A549 (cell line): Measurements from ENCODE around the gene BPI. TPM values are rescaled to one million over a fixed set of nuclear protein-coding genes. Genes with fewer than 3 reads are reported as not detected.
"Not testable (repeated sequence)": the region's sequence is repeated elsewhere in the genome, so short reads cannot be mapped to it uniquely, and the experiment has no call there.

ENCODE experiments used
- ATAC-seq, 2 experiments: fragments of 200-7000 bp in 1 of 2; fragments of >200 bp in 1 of 2; cut with Nextera tagmentation in 1 of 2; cut with Tn5 transposase in 1 of 2; 3 replicates each; pipeline versions ENCODE4 v1.8.0 to v1.9.1; 2018 to 2020; ENCODE audit warnings: mild to moderate bottlenecking in 1 of 2, moderate library complexity in 1 of 2
- CTCF ChIA-PET: fragments of 300-600 bp; sonication (Branson Sonifier 250); formaldehyde crosslinking; extraction: SDS; loops from one replicate; lab custom pipeline; 2021; ENCODE audit warnings: antibody characterized with exemption, inconsistent platforms; lab: Yijun Ruan, JAX
- POLR2A ChIA-PET: fragments of 350-600 bp; formaldehyde crosslinking; extraction: SDS; loops from one replicate; lab custom pipeline; 2021; ENCODE audit warnings: antibody characterized with exemption, inconsistent platforms; lab: Yijun Ruan, JAX
- DNase-seq, 2 experiments: peaks; one replicate each; pipeline versions ENCODE4 v3.0.0 to v3.0.0-alpha.2; 2011 to 2016; ENCODE audit warnings: low read depth in 1 of 2, low spot score in 1 of 2
- FAIRE-seq: peaks from 2 replicates; lab custom pipeline; 2011; peaks lifted over from hg19 to GRCh38; lab: Jason Lieb, UNC
- H3K27ac ChIP-seq, 2 experiments: fragments of >200 bp; sonication (Bioruptor Twin); formaldehyde crosslinking; 3 replicates each; pipeline ENCODE4 v1.5.1; 2016 to 2017
- H3K4me1 ChIP-seq: fragments of >200 bp; sonication (Bioruptor Twin); formaldehyde crosslinking; 3 replicates; pipeline ENCODE4 v1.6.1; 2016
- H3K4me2 ChIP-seq: fragments of >200 bp; sonication (Bioruptor Twin); formaldehyde crosslinking; 3 replicates; pipeline ENCODE4 v1.6.1; 2016
- H3K4me3 ChIP-seq: fragments of >200 bp; sonication (Bioruptor Twin); formaldehyde crosslinking; 3 replicates; pipeline ENCODE4 v1.5.1; 2016
- H3K9me3 ChIP-seq: fragments of >200 bp; sonication (Bioruptor Twin); formaldehyde crosslinking; 3 replicates; pipeline ENCODE4 v1.6.1; 2016
- BHLHE40 ChIP-seq: IDR thresholded peaks from 2 replicates; pipeline ENCODE4 v1.6.1; 2012; ENCODE audit warnings: low read depth, low read length, inconsistent platforms
- EP300 ChIP-seq, 2 experiments: fragments of >200 bp; sonication (Bioruptor Twin); formaldehyde crosslinking; IDR thresholded peaks; 2 replicates in 1 of 2; 3 replicates in 1 of 2; pipeline ENCODE4 v1.6.1; 2016 to 2017
- ESRRA ChIP-seq: fragments of 150-350 bp; IDR thresholded peaks from 2 replicates; pipeline ENCODE4 v1.6.1; 2014; ENCODE audit warnings: mild to moderate bottlenecking, low read length, borderline replicate concordance
- FOSB ChIP-seq: fragments of 250-450 bp; sonication (Bioruptor Pico); IDR thresholded peaks from 2 replicates; pipeline ENCODE4 v1.5.0; 2020; ENCODE audit warnings: mild to moderate bottlenecking, moderate library complexity
- HOXA7 ChIP-seq: fragments of 250-450 bp; sonication (Bioruptor Pico); IDR thresholded peaks from 2 replicates; pipeline ENCODE4 v1.5.0; 2020; ENCODE audit warnings: mild to moderate bottlenecking, moderate library complexity
- HOXB13 ChIP-seq: fragments of 250-450 bp; sonication (Bioruptor Pico); IDR thresholded peaks from 2 replicates; pipeline ENCODE4 v1.5.0; 2020; ENCODE audit warnings: low read depth, mild to moderate bottlenecking, moderate library complexity
- JUN ChIP-seq, 2 experiments: fragments of >200 bp; sonication (Bioruptor Twin); formaldehyde crosslinking; IDR thresholded peaks; 2 replicates in 1 of 2; 3 replicates in 1 of 2; pipeline ENCODE4 v1.6.1; 2016 to 2017
- MAZ ChIP-seq: fragments of 150-350 bp; IDR thresholded peaks from 2 replicates; pipeline ENCODE4 v1.6.1; 2014; ENCODE audit warnings: antibody characterized with exemption, low read depth, low read length, borderline replicate concordance
- MYC ChIP-seq: IDR thresholded peaks from 2 replicates; pipeline ENCODE4 v1.6.1; 2012; ENCODE audit warnings: mild to moderate bottlenecking, inconsistent platforms, low read length, improper control_type of control experiment, borderline replicate concordance
- NPAS2 ChIP-seq: fragments of 250-450 bp; sonication (Bioruptor Pico); IDR thresholded peaks from 2 replicates; pipeline ENCODE4 v1.8.0; 2022; ENCODE audit warnings: mild to moderate bottlenecking, moderate library complexity, borderline replicate concordance
- RAD21 ChIP-seq, 2 experiments: fragments of >200 bp in 1 of 2; sonication (Bioruptor Twin) in 1 of 2; formaldehyde crosslinking in 1 of 2; IDR thresholded peaks in 1 of 2; conservative IDR thresholded peaks in 1 of 2; 2 replicates in 1 of 2; 3 replicates in 1 of 2; pipeline ENCODE4 v1.6.1; 2012 to 2018; ENCODE audit warnings: inconsistent platforms in 1 of 2
- RNF2 ChIP-seq: fragments of 200-600 bp; sonication (generic); IDR thresholded peaks from 2 replicates; pipeline ENCODE4 v1.6.1; 2016; ENCODE audit warnings: low read depth, mild to moderate bottlenecking, antibody characterized with exemption, moderate library complexity, borderline replicate concordance
- ZSCAN20 ChIP-seq: fragments of 250-450 bp; sonication (Bioruptor Pico); IDR thresholded peaks from 2 replicates; pipeline ENCODE4 v1.8.0; 2022; ENCODE audit warnings: mild to moderate bottlenecking, moderate library complexity
- WGBS: methylation state at CpG from one replicate; pipeline ENCODE4 v1.1.6; 2017; ENCODE audit errors: missing lambda C conversion rate; 5-methylcytosine and 5-hydroxymethylcytosine counted together
- polyA plus RNA-seq, 4 experiments: library from polyadenylated mRNA; depleted of rRNA in 3 of 4; stranded (reverse); fragments of >200 nt; fragmentation: RNase III in 1 of 4; extraction: RNeasy Plus Mini Kit Qiagen cat#74134 plus additional on column Dnase treatment in 1 of 4; gene quantifications; 2 replicates in 3 of 4; 3 replicates in 1 of 4; pipeline ENCODE4 v1.2.3, GENCODE V29; 2011 to 2017
- TF ChIP-seq, protein P1 (sequence below): IDR thresholded peaks from 2 replicates; pipeline ENCODE4 v1.6.1; 2012; ENCODE audit warnings: low read depth, borderline replicate concordance
- TF ChIP-seq, protein P2 (sequence below): fragments of 200-600 bp; sonication (generic); IDR thresholded peaks from 2 replicates; pipeline ENCODE4 v1.6.1; 2016; ENCODE audit warnings: antibody characterized with exemption, mild to moderate bottlenecking, moderate library complexity
- TF ChIP-seq, protein P3 (sequence below): fragments of >200 bp; sonication (Bioruptor Twin); formaldehyde crosslinking; IDR thresholded peaks from 3 replicates; pipeline ENCODE4 v1.5.1; 2016

The BPI gene
- polyA plus RNA-seq, 2 of the 4 experiments (the other 2 are of a cell fraction), result not detected

DNA sequence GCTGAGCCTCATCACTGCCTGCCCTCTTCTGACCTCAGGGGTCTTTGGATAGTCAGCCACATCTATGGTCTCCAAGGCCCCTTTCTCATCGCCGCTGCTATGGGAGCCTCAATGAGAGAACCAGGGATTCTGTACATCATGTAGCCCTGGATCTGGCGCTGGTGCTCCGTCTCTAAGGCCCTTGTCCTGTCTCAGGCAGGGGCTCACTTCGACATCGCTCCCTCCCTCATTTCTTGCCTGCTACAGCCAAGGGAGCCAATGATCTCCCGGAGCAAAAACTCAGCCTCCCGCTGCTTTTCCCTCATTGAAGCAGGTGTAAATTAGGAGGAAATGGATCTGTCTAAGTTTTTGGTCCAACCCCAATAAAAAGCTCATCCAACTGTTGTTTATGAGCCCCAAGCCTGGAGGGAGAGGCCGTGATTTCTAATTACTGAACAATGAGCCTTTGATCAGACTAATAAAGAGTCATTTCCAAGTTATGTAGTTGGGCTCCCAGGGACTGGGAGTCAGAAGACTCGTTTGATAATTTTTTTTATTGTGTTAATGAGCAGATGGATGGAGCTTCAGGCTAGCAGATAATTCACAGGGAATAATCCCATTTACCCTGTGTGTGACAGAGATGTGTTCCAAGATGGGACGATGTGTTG is 73.2 kb downstream of the BPI start:
- Histone ChIP-seq H3K4me1 (no peaks in the 10 kb centered on the region), H3K4me3 (no peak overlapping the region), H3K27ac (no peak overlapping the region), H3K9me3 (no peaks in the 10 kb centered on the region), H3K4me2 (no peak overlapping the region)
- ChIA-PET POLR2A (no interaction called here), CTCF (interaction anchor here (1.0 kb wide), 1 partner anchor 31 kb away, joined by 3 read pairs; no protein-coding TSS in a partner anchor)
- 51% methylated on average over 11 of the region's 11 CpGs for WGBS
- FAIRE-seq (no peak), ATAC-seq (no peak), DNase-seq (no peak)
- no peak for TF ChIP-seq RNF2
- TF ChIP-seq, protein P1, sequence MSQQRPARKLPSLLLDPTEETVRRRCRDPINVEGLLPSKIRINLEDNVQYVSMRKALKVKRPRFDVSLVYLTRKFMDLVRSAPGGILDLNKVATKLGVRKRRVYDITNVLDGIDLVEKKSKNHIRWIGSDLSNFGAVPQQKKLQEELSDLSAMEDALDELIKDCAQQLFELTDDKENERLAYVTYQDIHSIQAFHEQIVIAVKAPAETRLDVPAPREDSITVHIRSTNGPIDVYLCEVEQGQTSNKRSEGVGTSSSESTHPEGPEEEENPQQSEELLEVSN, result no peak
- no peak for TF ChIP-seq ZSCAN20 (CRISPR knock-in tag)
- no peak for TF ChIP-seq HOXA7 (CRISPR knock-in tag)
- no peak for TF ChIP-seq RAD21 (conservative IDR thresholded peaks at IDR 0.05 in 1 of 2, IDR thresholded peaks at IDR 0.05 in 1 of 2)
- no peak for TF ChIP-seq ESRRA
- no peak for TF ChIP-seq MAZ
- no peak for TF ChIP-seq JUN (IDR thresholded peaks at IDR 0.05)
- no peak for TF ChIP-seq MYC
- no peak for TF ChIP-seq NPAS2 (CRISPR knock-in tag)
- TF ChIP-seq, protein P2, sequence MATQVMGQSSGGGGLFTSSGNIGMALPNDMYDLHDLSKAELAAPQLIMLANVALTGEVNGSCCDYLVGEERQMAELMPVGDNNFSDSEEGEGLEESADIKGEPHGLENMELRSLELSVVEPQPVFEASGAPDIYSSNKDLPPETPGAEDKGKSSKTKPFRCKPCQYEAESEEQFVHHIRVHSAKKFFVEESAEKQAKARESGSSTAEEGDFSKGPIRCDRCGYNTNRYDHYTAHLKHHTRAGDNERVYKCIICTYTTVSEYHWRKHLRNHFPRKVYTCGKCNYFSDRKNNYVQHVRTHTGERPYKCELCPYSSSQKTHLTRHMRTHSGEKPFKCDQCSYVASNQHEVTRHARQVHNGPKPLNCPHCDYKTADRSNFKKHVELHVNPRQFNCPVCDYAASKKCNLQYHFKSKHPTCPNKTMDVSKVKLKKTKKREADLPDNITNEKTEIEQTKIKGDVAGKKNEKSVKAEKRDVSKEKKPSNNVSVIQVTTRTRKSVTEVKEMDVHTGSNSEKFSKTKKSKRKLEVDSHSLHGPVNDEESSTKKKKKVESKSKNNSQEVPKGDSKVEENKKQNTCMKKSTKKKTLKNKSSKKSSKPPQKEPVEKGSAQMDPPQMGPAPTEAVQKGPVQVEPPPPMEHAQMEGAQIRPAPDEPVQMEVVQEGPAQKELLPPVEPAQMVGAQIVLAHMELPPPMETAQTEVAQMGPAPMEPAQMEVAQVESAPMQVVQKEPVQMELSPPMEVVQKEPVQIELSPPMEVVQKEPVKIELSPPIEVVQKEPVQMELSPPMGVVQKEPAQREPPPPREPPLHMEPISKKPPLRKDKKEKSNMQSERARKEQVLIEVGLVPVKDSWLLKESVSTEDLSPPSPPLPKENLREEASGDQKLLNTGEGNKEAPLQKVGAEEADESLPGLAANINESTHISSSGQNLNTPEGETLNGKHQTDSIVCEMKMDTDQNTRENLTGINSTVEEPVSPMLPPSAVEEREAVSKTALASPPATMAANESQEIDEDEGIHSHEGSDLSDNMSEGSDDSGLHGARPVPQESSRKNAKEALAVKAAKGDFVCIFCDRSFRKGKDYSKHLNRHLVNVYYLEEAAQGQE, result no peak
- no peak for TF ChIP-seq BHLHE40
- TF ChIP-seq, protein P3, sequence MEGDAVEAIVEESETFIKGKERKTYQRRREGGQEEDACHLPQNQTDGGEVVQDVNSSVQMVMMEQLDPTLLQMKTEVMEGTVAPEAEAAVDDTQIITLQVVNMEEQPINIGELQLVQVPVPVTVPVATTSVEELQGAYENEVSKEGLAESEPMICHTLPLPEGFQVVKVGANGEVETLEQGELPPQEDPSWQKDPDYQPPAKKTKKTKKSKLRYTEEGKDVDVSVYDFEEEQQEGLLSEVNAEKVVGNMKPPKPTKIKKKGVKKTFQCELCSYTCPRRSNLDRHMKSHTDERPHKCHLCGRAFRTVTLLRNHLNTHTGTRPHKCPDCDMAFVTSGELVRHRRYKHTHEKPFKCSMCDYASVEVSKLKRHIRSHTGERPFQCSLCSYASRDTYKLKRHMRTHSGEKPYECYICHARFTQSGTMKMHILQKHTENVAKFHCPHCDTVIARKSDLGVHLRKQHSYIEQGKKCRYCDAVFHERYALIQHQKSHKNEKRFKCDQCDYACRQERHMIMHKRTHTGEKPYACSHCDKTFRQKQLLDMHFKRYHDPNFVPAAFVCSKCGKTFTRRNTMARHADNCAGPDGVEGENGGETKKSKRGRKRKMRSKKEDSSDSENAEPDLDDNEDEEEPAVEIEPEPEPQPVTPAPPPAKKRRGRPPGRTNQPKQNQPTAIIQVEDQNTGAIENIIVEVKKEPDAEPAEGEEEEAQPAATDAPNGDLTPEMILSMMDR, result no peak

DNA sequence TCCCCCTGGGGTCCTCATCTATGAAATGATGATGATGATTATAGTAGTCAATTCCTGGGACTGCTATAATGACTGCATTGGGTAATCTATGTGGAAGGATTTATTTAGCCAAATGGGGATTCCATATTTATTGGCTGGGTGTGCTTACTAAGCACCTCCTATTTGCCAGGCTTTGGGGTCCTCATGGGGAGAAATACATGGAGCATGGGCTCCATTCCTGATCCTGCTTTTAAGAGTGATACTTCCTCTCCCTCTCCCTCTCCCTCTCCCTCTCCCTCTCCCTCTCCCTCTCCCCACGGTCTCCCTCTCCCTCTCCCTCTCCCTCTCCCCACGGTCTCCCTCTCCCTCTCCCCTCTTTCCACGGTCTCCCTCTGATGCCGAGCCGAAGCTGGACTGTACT is 73.9 kb downstream of the BPI start:
- FAIRE-seq, H3K4me2 ChIP-seq, ATAC-seq, H3K4me3 ChIP-seq, H3K27ac ChIP-seq, H3K4me1 ChIP-seq, POLR2A ChIA-PET, H3K9me3 ChIP-seq, DNase-seq: not testable (repeated sequence)
- CTCF ChIA-PET, result interaction anchor here (1.0 kb wide), 1 partner anchor 30 kb away, joined by 3 read pairs; no protein-coding TSS in a partner anchor
- 51% methylated on average over 4 of the region's 5 CpGs for WGBS

DNA sequence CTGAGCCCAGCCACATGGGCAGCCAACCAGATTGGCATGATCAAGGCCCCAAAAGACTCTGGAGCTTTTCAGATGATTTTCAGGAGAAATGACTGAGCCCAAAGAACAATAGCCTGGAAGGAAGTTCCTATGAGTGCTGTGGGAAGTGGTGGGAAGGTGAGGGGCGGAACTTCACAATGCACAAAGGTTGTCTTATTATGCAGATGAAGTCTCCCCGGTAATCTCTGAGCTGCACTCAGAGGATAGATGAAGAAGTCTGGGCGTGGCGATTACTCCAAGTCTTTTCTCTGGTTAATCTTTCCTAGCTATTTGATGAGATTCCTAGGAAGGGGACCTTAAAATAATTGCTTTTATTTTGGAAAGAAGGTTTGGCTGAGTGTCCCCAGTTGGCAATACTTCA is 79.2 kb downstream of the BPI start:
- ChIA-PET POLR2A (no interaction called here), CTCF (interaction anchor here (0.9 to 1.5 kb wide), 5 partner anchors 17 to 768 kb away, joined by 3 to 4 read pairs (median 3); no protein-coding TSS in a partner anchor)
- Histone ChIP-seq H3K4me2 (no peak overlapping the region), H3K4me3 (no peak overlapping the region), H3K27ac (no peak overlapping the region), H3K9me3 (no peaks in the 10 kb centered on the region), H3K4me1 (no peaks in the 10 kb centered on the region)
- WGBS, result 67% methylated on average over 4 of the region's 4 CpGs
- FAIRE-seq, result no peak
- ATAC-seq, result no peak
- no peak for TF ChIP-seq FOSB (CRISPR knock-in tag)
- TF ChIP-seq EP300 (IDR thresholded peaks at IDR 0.05), result no peak
- no peak for TF ChIP-seq HOXB13 (CRISPR knock-in tag)
- DNase-seq, result no peak
